HepG2 (cell line): ENCODE data around the gene DLST. TPM values are rescaled to one million over a fixed set of nuclear protein-coding genes. Genes with fewer than 3 reads are reported as not detected.

ENCODE experiments used
- AGO1 ChIP-seq: fragments of 200-400 bp; formaldehyde crosslinking; IDR thresholded peaks from 2 replicates; pipeline ENCODE4 v1.6.1; 2017; ENCODE audit warnings: mild to moderate bottlenecking, low read depth, low read length, moderate library complexity; ENCODE audit not compliant: poor library complexity, severe bottlenecking
- ARNT ChIP-seq: fragments of 450-650 bp; IDR thresholded peaks from 2 replicates; pipeline ENCODE4 v1.6.1; 2017
- ETV6 ChIP-seq: sonication (generic); formaldehyde crosslinking; conservative IDR thresholded peaks from 2 replicates; pipeline ENCODE4 v1.4.0; 2020; ENCODE audit warnings: missing genetic modification reagents
- GATA4 ChIP-seq: sonication (generic); IDR thresholded peaks from 2 replicates; pipeline ENCODE4 v1.6.1; 2016; ENCODE audit warnings: antibody characterized with exemption, low read depth, borderline replicate concordance
- HDAC1 ChIP-seq: sonication (generic); formaldehyde crosslinking; IDR thresholded peaks from 2 replicates; pipeline ENCODE4 v1.5.1; 2020; ENCODE audit warnings: mild to moderate bottlenecking, missing genetic modification reagents
- HNRNPH1 ChIP-seq: fragments of 200-400 bp; formaldehyde crosslinking; optimal IDR thresholded peaks from 2 replicates; pipeline ENCODE3; 2017; ENCODE audit warnings: mild to moderate bottlenecking, low read depth, low read length
- KAT2B ChIP-seq: fragments of 150-350 bp; IDR thresholded peaks from 2 replicates; pipeline ENCODE4 v1.6.1; 2014; ENCODE audit warnings: low read depth, low read length, borderline replicate concordance
- KLF15 ChIP-seq: sonication (generic); formaldehyde crosslinking; IDR thresholded peaks from 2 replicates; pipeline ENCODE4 v1.8.1; 2023; ENCODE audit warnings: borderline replicate concordance, mild to moderate bottlenecking, inconsistent platforms, missing genetic modification reagents, mixed read lengths
- MTF2 ChIP-seq: sonication (generic); formaldehyde crosslinking; IDR thresholded peaks from 2 replicates; pipeline ENCODE4 v1.5.0; 2020; ENCODE audit warnings: missing genetic modification reagents, borderline replicate concordance
- NCOA2 ChIP-seq: sonication (generic); formaldehyde crosslinking; IDR thresholded peaks from 2 replicates; pipeline ENCODE4 v1.8.0; 2022; ENCODE audit warnings: inconsistent platforms
- ONECUT2 ChIP-seq: sonication (generic); formaldehyde crosslinking; IDR thresholded peaks from 2 replicates; pipeline ENCODE4 v1.4.0; 2020; ENCODE audit warnings: missing genetic modification reagents
- SALL1 ChIP-seq: sonication (generic); formaldehyde crosslinking; IDR thresholded peaks from 2 replicates; pipeline ENCODE4 v1.8.0; 2022; ENCODE audit warnings: mild to moderate bottlenecking, missing genetic modification reagents
- SRF ChIP-seq: IDR thresholded peaks from 2 replicates; pipeline ENCODE4 v1.6.1; 2011; ENCODE audit warnings: mild to moderate bottlenecking, low read depth, low read length, moderate library complexity
- TMF1 ChIP-seq: sonication (generic); formaldehyde crosslinking; IDR thresholded peaks from 2 replicates; pipeline ENCODE4 v1.8.1; 2022; ENCODE audit warnings: low read depth, missing genetic modification reagents
- TP53 ChIP-seq: sonication (generic); formaldehyde crosslinking; conservative IDR thresholded peaks from 2 replicates; pipeline ENCODE4 v1.4.0; 2020; ENCODE audit warnings: missing genetic modification reagents
- ZBTB21 ChIP-seq: sonication (generic); formaldehyde crosslinking; IDR thresholded peaks from 2 replicates; pipeline ENCODE4 v1.4.0; 2020; ENCODE audit warnings: missing genetic modification reagents
- ZNF10 ChIP-seq: sonication (generic); formaldehyde crosslinking; IDR thresholded peaks from 2 replicates; pipeline ENCODE4 v1.4.0; 2020; ENCODE audit warnings: mild to moderate bottlenecking, low read depth, missing genetic modification reagents, borderline replicate concordance
- ZNF251 ChIP-seq: sonication (generic); formaldehyde crosslinking; IDR thresholded peaks from 2 replicates; pipeline ENCODE4 v1.9.0; 2021; ENCODE audit warnings: mild to moderate bottlenecking, missing genetic modification reagents
- ZNF292 ChIP-seq: sonication (generic); formaldehyde crosslinking; IDR thresholded peaks from 2 replicates; pipeline ENCODE4 v1.8.1; 2022; ENCODE audit warnings: mild to moderate bottlenecking, low read depth, missing genetic modification reagents, borderline replicate concordance
- ZNF335 ChIP-seq: sonication (generic); formaldehyde crosslinking; IDR thresholded peaks from 2 replicates; pipeline ENCODE4 v1.4.0; 2020; ENCODE audit warnings: missing genetic modification reagents
- ZNF431 ChIP-seq: sonication (generic); formaldehyde crosslinking; IDR thresholded peaks from 2 replicates; pipeline ENCODE4 v1.9.0; 2022; ENCODE audit warnings: missing genetic modification reagents, low read depth, mild to moderate bottlenecking, borderline replicate concordance
- ZNF570 ChIP-seq: sonication (generic); formaldehyde crosslinking; IDR thresholded peaks from 2 replicates; pipeline ENCODE4 v1.4.0; 2020; ENCODE audit warnings: mild to moderate bottlenecking, missing genetic modification reagents, borderline replicate concordance
- ZNF850 ChIP-seq: sonication (generic); formaldehyde crosslinking; conservative IDR thresholded peaks from 2 replicates; pipeline ENCODE4 v1.9.0; 2021; ENCODE audit warnings: mild to moderate bottlenecking, missing genetic modification reagents
- polyA plus RNA-seq, 8 experiments: library from polyadenylated mRNA; depleted of rRNA in 3 of 8; stranded (reverse) in 7 of 8; unstranded in 1 of 8; fragments of >200 nt; fragmentation: Illumina TruSeq in 4 of 8; extraction: Trizol in 4 of 8; gene quantifications; 2 replicates each; pipeline versions ENCODE4 v1.2.1 to v1.2.3, GENCODE V29; 2011 to 2016; ENCODE audit warnings: low read depth in 4 of 8, missing spikeins in 1 of 8, mixed read lengths in 1 of 8; ENCODE audit not compliant: insufficient read depth in 1 of 8
- total RNA-seq, 5 experiments: library from RNA; depleted of rRNA; stranded (reverse); fragments of >200 nt; fragmentation: Illumina TruSeq; extraction: Trizol; gene quantifications; 2 replicates each; pipeline ENCODE4 v1.2.3, GENCODE V29; 2016; ENCODE audit warnings: low read depth in 1 of 5
- TF ChIP-seq, protein P1 (sequence below): sonication (generic); formaldehyde crosslinking; IDR thresholded peaks from 2 replicates; pipeline ENCODE4 v1.5.1; 2020; ENCODE audit warnings: mild to moderate bottlenecking, missing genetic modification reagents
- TF ChIP-seq, protein P2 (sequence below): sonication (generic); formaldehyde crosslinking; IDR thresholded peaks from 2 replicates; pipeline ENCODE4 v1.4.0; 2020; ENCODE audit warnings: missing genetic modification reagents; ENCODE audit errors: not compliant biosample characterization
- TF ChIP-seq, protein P3 (sequence below): sonication (generic); formaldehyde crosslinking; IDR thresholded peaks from 2 replicates; pipeline ENCODE4 v1.5.1; 2020; ENCODE audit warnings: missing genetic modification reagents, mild to moderate bottlenecking, borderline replicate concordance
- TF ChIP-seq, protein P4 (sequence below): sonication (generic); formaldehyde crosslinking; IDR thresholded peaks from 2 replicates; pipeline ENCODE4 v1.8.1; 2023; ENCODE audit warnings: mild to moderate bottlenecking, missing genetic modification reagents, borderline replicate concordance

The DLST gene
- total and polyA plus RNA-seq, 2 of the 13 experiments (the other 11 are each of a cell fraction or from before 2014, with no cell fraction given) = 56.5 to 94.3 TPM

DNA sequence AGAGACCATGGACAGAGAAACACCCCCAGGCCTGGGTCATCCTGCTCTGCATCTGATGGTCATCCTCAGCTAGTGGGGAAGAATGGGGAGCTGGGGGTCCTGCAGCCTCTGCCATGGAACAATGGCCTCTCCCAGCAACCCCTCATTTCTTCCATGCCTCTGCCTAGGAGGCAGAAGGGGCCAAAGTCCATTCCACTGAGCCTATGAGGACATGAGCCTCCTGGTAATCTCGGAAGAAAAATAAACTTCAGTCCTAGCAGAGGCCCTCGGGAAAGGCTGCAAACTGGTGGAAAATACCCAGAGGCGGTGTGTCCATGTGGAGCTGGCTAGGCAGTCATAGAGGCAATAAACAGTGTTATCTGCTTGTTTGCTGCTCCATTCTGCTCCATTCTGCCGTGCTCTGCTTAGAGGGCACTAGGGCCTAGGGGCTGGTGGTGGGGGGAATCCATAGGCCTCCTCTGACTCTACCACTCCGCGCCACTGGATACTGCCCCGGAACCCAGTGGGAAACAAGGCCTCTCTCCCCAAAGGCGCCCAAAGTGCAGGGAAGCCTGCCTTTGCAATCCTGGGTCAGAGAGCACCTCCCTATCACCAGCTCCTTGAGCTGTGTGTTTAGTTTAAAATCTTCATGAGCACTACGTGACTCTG lies 69.2 kb downstream of the DLST start (continued):
- TF ChIP-seq GATA4 (no peak), ZNF335 (CRISPR knock-in tag) (no peak), NCOA2 (peak; percentile 14; the same call in 1 of the 2 replicates), TP53 (CRISPR knock-in tag) (no peak), SALL1 (CRISPR knock-in tag) (peak; percentile 51), KAT2B (no peak), ETV6 (CRISPR knock-in tag) (no peak), ZNF10 (CRISPR knock-in tag) (no peak), ZNF570 (CRISPR knock-in tag) (no peak), HNRNPH1 (no peak), ONECUT2 (CRISPR knock-in tag) (no peak), ZNF850 (CRISPR knock-in tag) (no peak), MTF2 (no peak), ARNT (no peak), ZBTB21 (CRISPR knock-in tag) (no peak), SRF (no peak), HDAC1 (CRISPR knock-in tag) (peak; percentile 34; the same call in 1 of the 2 replicates), TMF1 (CRISPR knock-in tag) (no peak), AGO1 (no peak), ZNF251 (no peak), KLF15 (CRISPR knock-in tag) (no peak), ZNF292 (CRISPR knock-in tag) (no peak), ZNF431 (CRISPR knock-in tag) (no peak)
- TF ChIP-seq, protein P1, sequence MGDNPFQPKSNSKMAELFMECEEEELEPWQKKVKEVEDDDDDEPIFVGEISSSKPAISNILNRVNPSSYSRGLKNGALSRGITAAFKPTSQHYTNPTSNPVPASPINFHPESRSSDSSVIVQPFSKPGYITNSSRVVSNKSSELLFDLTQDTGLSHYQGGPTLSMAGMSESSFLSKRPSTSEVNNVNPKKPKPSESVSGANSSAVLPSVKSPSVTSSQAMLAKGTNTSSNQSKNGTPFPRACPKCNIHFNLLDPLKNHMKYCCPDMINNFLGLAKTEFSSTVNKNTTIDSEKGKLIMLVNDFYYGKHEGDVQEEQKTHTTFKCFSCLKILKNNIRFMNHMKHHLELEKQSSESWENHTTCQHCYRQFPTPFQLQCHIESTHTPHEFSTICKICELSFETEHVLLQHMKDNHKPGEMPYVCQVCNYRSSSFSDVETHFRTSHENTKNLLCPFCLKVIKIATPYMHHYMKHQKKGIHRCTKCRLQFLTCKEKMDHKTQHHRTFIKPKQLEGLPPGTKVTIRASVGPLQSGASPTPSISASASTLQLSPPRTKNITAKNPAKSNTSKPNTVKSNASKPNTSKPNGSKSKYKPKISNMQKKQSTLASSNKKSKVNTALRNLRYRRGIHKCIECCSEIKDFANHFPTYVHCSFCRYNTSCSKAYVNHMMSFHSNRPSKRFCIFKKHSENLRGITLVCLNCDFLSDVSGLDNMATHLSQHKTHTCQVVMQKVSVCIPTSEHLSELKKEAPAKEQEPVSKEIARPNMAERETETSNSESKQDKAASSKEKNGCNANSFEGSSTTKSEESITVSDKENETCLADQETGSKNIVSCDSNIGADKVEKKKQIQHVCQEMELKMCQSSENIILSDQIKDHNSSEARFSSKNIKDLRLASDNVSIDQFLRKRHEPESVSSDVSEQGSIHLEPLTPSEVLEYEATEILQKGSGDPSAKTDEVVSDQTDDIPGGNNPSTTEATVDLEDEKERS (CRISPR knock-in tag) = no peak
- TF ChIP-seq, protein P2, sequence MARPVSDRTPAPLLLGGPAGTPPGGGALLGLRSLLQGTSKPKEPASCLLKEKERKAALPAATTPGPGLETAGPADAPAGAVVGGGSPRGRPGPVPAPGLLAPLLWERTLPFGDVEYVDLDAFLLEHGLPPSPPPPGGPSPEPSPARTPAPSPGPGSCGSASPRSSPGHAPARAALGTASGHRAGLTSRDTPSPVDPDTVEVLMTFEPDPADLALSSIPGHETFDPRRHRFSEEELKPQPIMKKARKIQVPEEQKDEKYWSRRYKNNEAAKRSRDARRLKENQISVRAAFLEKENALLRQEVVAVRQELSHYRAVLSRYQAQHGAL = no peak
- TF ChIP-seq, protein P3, sequence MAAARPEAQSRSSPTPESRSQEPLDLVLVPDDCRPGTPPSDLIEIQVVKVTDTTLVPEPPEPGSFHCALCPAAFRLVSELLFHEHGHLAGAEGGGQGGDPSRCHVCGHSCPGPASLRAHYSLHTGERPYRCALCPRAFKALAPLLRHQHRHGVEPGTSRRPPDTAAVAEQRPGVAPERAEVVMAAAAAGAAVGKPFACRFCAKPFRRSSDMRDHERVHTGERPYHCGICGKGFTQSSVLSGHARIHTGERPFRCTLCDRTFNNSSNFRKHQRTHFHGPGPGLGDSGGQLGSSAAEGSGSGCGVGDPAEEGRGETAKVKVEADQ (CRISPR knock-in tag) = no peak
- TF ChIP-seq, protein P4, sequence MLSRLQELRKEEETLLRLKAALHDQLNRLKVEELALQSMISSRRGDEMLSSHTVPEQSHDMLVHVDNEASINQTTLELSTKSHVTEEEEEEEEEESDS (CRISPR knock-in tag) = no peak
